ENCODE data around the gene MMP24OS.

GRCh38 chr20:35290887-35291417 is 13.0 kb upstream of the MMP24OS start:
- no peak for TF ChIP-seq CTCF (IDR thresholded peaks at IDR 0.05; ENCODE audit: low read depth, low read length)
- no peak for TF ChIP-seq EZH2phosphoT487 (IDR thresholded peaks at IDR 0.05; ENCODE audit: low read depth)

All from OCI-LY3 (cell line).